Measurements from ENCODE around the gene FAM20B.

GRCh38 chr1:179046808-179047635, 21.3 kb downstream of the FAM20B start:
- no peak for TF ChIP-seq YY1 (IDR thresholded peaks at IDR 0.05)
- no peak for TF ChIP-seq CTCF (IDR thresholded peaks at IDR 0.05; ENCODE audit: low read depth, low read length, missing input control)
- peak in 1 of 2 donors; percentile 26 for TF ChIP-seq RAD21 (IDR thresholded peaks at IDR 0.05)
- no peak for TF ChIP-seq SP1 (IDR thresholded peaks at IDR 0.05)
- TF ChIP-seq MAX (IDR thresholded peaks at IDR 0.05), result no peak
- TF ChIP-seq ZBTB33 (IDR thresholded peaks at IDR 0.05), result no peak
- no peak for TF ChIP-seq REST (IDR thresholded peaks at IDR 0.05)
- no peak for TF ChIP-seq EGR1 (IDR thresholded peaks at IDR 0.05; ENCODE audit: low read depth in 2 of 2)
- TF ChIP-seq ATF3 (IDR thresholded peaks at IDR 0.05), result no peak

Data from liver (tissue), 3 donors.